ENCODE results near the gene TEX10. TPM values are rescaled to one million over a fixed set of nuclear protein-coding genes. Genes with fewer than 3 reads are reported as not detected.

TEX10 gene
- total RNA-seq, 2 donors from 2014 or later: 9.6 to 18.0 TPM

- H3K27ac ChIP-seq: no peak overlapping the region
- ATAC-seq (ENCODE audit: insufficient number of reproducible peaks, low FRiP score, low read depth) (no peak), DNase-seq (ENCODE audit: low spot score) (no peak)
- H3K4me1 ChIP-seq (ENCODE audit: control insufficient read depth in 1 of 2, low read depth in 2 of 2): no peaks in the 10 kb centered on the region
- peaks cover 42% of the 10 kb centered on the region for H3K36me3 ChIP-seq
- no peak overlapping the region for H3K4me3 ChIP-seq
- no peaks in the 10 kb centered on the region for H3K9me3 ChIP-seq
- no peaks in the 10 kb centered on the region for H3K27me3 ChIP-seq (replicated peaks; ENCODE audit: insufficient read depth)
- TF ChIP-seq, protein P1, sequence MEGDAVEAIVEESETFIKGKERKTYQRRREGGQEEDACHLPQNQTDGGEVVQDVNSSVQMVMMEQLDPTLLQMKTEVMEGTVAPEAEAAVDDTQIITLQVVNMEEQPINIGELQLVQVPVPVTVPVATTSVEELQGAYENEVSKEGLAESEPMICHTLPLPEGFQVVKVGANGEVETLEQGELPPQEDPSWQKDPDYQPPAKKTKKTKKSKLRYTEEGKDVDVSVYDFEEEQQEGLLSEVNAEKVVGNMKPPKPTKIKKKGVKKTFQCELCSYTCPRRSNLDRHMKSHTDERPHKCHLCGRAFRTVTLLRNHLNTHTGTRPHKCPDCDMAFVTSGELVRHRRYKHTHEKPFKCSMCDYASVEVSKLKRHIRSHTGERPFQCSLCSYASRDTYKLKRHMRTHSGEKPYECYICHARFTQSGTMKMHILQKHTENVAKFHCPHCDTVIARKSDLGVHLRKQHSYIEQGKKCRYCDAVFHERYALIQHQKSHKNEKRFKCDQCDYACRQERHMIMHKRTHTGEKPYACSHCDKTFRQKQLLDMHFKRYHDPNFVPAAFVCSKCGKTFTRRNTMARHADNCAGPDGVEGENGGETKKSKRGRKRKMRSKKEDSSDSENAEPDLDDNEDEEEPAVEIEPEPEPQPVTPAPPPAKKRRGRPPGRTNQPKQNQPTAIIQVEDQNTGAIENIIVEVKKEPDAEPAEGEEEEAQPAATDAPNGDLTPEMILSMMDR (IDR thresholded peaks at IDR 0.05): no peak
These were observed 65.6 kb downstream of the TEX10 start for GRCh38 chr9:100287186-100287585.

DNA sequence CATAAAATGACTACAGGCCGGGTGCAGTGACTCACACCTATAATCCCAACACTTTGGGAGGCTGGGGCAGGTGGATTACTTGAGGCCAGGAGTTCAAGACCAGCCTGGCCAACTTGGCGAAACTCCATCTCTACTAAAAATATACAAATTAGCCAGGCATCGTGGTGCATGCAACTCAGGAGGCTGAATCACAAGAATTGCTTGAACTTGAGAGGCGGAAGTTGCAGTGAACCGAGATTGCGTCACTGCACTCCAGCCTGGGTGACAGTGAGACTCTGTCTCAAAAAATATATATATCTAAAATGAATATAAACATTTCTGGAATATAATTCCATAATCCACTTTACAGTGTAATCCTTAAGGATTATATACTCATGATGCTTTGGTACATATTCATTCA is 66.5 kb downstream of the TEX10 start:
- TF ChIP-seq, protein P1 (IDR thresholded peaks at IDR 0.05): no peak

GRCh38 chr9:100285601-100286000 is 67.1 kb downstream of the TEX10 start:
- no peaks in the 10 kb centered on the region for H3K27me3 ChIP-seq (replicated peaks; ENCODE audit: insufficient read depth)
- no peak overlapping the region for H3K27ac ChIP-seq
- no peak for DNase-seq (ENCODE audit: low spot score)
- peaks cover 41% of the 10 kb centered on the region for H3K36me3 ChIP-seq
- H3K4me3 ChIP-seq: no peak overlapping the region
- H3K4me1 ChIP-seq (ENCODE audit: control insufficient read depth in 1 of 2, low read depth in 2 of 2): no peaks in the 10 kb centered on the region
- no peak for ATAC-seq (ENCODE audit: insufficient number of reproducible peaks, low FRiP score, low read depth)
- H3K9me3 ChIP-seq: no peaks in the 10 kb centered on the region
- TF ChIP-seq, protein P1 (IDR thresholded peaks at IDR 0.05): no peak

More for the DNA sequence above, 66.5 kb downstream of the TEX10 start:
- Histone ChIP-seq H3K9me3 (no peaks in the 10 kb centered on the region), H3K27ac (no peak overlapping the region), H3K4me1 (ENCODE audit: control insufficient read depth in 1 of 2, low read depth in 2 of 2) (no peaks in the 10 kb centered on the region), H3K4me3 (no peak overlapping the region), H3K36me3 (peaks cover 39% of the 10 kb centered on the region), H3K27me3 (replicated peaks; ENCODE audit: insufficient read depth) (no peaks in the 10 kb centered on the region)
- DNase-seq (ENCODE audit: low spot score) (no peak), ATAC-seq (ENCODE audit: insufficient number of reproducible peaks, low FRiP score, low read depth) (no peak)

- H3K27me3 ChIP-seq (replicated peaks; ENCODE audit: insufficient read depth): no peaks in the 10 kb centered on the region
- H3K9me3 ChIP-seq: no peaks in the 10 kb centered on the region
- no peak overlapping the region for H3K4me3 ChIP-seq
- DNase-seq (ENCODE audit: low spot score): no peak
- no peak overlapping the region for H3K27ac ChIP-seq
- ATAC-seq (ENCODE audit: insufficient number of reproducible peaks, low FRiP score, low read depth): no peak
- TF ChIP-seq, protein P1 (IDR thresholded peaks at IDR 0.05): no peak
- no peaks in the 10 kb centered on the region for H3K4me1 ChIP-seq (ENCODE audit: control insufficient read depth in 1 of 2, low read depth in 2 of 2)
- peaks cover 41% of the 10 kb centered on the region for H3K36me3 ChIP-seq
These were observed 67.7 kb downstream of the TEX10 start for GRCh38 chr9:100285080-100285479.

GRCh38 chr9:100284247-100284646 is 68.5 kb downstream of the TEX10 start:
- no peaks in the 10 kb centered on the region for H3K27me3 ChIP-seq (replicated peaks; ENCODE audit: insufficient read depth)
- peaks cover 41% of the 10 kb centered on the region for H3K36me3 ChIP-seq
- no peak overlapping the region for H3K27ac ChIP-seq
- TF ChIP-seq, protein P1 (IDR thresholded peaks at IDR 0.05): no peak
- no peaks in the 10 kb centered on the region for H3K9me3 ChIP-seq
- ATAC-seq (ENCODE audit: insufficient number of reproducible peaks, low FRiP score, low read depth): no peak
- DNase-seq (ENCODE audit: low spot score): no peak
- H3K4me3 ChIP-seq: no peak overlapping the region
- H3K4me1 ChIP-seq (ENCODE audit: control insufficient read depth in 1 of 2, low read depth in 2 of 2): no peaks in the 10 kb centered on the region
